Tibial nerve (tissue), 4 donors: ENCODE data around the gene CORO1A.
"Not testable (repeated sequence)": the region's sequence is repeated elsewhere in the genome, so short reads cannot be mapped to it uniquely, and the experiment has no call there.

ENCODE experiments used
- CTCF ChIP-seq, 5 experiments: fragments of 200-600 bp in 3 of 5; fragments of 450-650 bp in 2 of 5; sonication (generic) in 3 of 5; IDR thresholded peaks; one replicate each; pipeline ENCODE4 v1.5.1; 2016 to 2019; ENCODE audit warnings: antibody characterized with exemption in 5 of 5, mild to moderate bottlenecking in 3 of 5, moderate library complexity in 2 of 5
- EP300 ChIP-seq, 2 donors: sonication (generic); formaldehyde crosslinking; IDR thresholded peaks; one replicate each; pipeline ENCODE4 v1.6.1; 2017; ENCODE audit warnings: antibody characterized with exemption in 2 of 2, mild to moderate bottlenecking in 1 of 2
- POLR2A ChIP-seq, 2 donors: fragments of 450-650 bp; IDR thresholded peaks; one replicate each; pipeline ENCODE4 v1.6.1; 2017; ENCODE audit warnings: antibody characterized with exemption in 2 of 2, mild to moderate bottlenecking in 2 of 2, moderate library complexity in 2 of 2

GRCh38 chr16:30194172-30194925 lies 10.9 kb downstream of the CORO1A start:
- TF ChIP-seq CTCF, EP300, POLR2A (IDR thresholded peaks at IDR 0.05): not testable (repeated sequence)
